HG03175 (cell line): Measurements from ENCODE around the gene SDC3.

Experiments used
- ATAC-seq: cut with Tn5 transposase; IDR thresholded peaks from one replicate; pipeline ENCODE4 v1.9.1; 2021; ENCODE audit warnings: mild to moderate bottlenecking, moderate library complexity; ENCODE audit not compliant: unreplicated experiment

SDC3 gene

DNA sequence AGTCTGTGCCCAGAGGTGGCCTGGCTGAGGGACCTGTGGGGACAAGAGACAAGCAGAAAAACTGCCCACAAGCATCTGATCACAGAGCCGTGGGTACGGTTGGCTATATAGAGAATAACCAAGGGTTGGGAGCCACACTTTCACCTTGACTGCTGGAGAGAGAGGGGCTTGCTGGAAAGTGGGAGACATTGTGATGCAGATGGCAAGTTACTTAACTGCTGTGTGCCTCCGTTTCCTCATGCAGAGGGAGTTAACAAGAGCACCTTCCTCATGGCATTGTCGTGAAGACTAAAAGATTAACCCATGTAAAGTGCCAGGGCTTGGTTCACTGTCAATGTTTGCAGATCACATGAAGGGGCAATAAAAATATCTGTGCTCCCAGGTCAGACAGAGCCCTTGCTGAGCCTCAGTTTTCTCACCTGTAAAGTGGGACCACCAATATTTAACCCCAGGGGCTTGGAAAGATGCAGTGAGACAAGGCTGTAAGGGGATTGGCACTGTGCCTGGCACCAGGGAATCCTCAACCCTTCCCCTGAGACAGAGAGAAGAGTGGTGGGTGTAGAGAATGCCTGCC lies 52.8 kb downstream of the SDC3 start:
- ATAC-seq, result no peak

DNA sequence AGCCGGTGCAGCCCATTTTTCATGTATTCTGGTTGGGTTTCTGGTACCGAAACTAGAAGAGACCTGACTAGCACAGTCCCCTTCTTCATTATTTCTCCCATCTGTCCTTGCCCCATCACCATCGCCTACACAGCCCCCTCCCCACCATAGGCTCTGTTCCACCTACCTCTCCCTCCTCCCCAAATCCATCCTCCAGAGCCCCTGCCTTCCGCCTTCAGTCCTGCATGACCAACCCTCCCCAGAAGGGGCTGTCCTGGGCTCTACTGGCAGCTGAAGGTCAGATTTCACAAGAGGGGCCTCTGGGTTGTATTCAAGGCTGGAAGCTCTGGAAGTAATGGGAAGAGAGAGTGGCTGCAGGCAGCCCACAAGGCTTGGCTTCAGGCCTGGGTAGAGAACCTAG lies 55.2 kb downstream of the SDC3 start:
- ATAC-seq, result no peak

DNA sequence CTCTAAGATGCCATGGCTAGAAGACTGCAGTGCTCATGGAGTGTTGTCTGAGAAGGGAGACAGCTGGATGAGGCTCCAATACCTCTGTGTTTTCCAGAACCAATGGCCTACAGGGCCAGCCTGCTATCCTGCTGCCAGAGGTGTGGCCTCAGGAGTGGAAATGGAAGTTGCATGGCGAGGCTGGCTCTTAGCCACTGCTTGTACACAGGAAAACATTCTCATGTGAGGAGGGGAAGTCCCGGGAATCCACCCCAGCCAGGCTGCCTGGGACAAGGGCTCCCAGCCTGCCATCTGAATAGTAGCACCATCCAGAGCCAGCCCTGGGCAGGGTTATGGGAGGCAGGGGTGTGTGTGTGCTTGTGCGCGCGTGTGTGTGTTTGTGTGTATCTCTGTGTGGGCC lies 56.5 kb downstream of the SDC3 start:
- no peak for ATAC-seq

DNA sequence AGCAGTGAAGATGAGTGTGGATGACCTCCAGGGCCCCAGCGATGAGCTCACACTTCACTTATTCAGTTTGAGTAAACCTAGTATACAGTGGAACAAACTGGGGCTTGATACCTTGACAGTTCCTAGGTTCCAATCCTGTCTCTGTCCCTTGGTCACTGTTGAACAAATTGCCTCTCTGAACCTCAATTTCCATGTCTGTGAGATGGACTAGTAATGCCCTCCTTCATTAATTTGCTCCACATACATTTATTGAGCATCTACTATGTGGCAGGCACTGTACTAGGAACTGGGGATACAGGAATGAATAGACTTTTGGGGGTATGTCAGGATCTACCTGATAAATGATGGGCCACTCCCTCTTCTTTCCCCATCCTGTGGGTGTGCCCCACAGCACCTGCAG lies 57.3 kb downstream of the SDC3 start:
- no peak for ATAC-seq

DNA sequence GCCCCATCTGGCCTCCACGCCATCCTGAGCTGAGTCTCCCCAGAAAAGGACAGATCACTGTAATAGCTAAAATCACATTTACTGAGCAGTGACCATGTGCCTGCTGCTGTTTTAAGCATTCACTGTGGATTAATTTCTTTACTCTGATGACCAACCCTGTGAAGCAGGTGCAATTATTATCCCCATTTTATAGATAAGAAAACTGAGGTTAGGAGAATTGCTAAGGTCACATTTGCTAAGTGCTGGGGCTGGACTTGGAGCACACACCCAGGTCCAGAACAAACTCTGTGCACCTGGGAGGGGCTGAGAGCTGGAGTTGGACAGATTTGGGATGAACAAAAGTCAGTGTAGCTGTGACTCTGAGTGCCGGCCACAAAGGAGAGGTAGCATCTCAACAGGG lies 58.0 kb downstream of the SDC3 start:
- no peak for ATAC-seq

DNA sequence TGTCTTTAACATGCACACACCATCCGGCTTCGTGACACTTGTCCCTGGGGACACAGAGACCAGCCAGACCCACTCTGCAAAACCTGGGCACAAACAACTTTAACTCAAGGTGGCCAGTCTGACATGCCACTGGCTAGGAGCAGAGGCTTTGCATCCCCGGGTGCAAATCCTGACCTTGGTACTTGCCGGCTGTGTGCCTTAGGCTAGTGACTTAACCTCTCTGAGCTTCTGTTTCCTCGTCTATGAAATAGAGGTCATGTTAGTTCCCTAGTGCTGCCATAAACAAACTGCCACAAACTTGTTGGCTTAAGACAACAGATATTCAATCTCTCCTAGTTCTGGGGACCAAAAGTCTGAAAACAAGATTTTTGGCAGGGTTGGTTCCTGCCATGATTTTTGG lies 60.4 kb downstream of the SDC3 start:
- ATAC-seq, result no peak

DNA sequence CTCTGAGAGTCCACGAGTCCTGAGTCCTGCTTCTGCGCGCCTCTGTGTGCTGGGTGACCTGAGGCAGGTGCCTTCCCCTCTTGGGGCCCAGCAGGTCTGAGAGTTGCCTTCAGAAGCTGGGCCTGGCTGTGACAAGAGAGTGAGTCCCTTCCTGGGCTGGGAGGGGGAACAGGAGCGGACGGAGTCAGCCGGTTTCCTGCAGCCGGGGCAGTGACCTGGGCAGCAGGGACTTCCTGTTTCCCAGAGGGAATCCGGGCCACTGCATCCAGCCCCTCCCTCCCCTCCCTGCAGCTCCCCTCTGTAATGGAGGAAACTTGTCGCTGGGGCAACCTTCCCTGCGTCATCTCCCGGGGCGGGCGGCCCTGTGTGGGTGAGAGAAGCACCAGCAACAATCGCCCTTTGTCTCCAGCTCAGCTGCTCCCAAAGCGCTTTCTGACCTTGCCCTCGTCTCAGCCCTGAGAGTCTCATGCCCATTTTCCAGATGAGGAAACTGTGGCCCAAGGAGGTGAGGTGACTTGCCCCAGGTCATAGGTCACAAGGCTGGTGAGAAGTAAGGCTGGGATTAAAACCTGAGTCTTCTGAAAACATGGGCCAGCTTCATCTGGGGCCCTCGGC lies 61.1 kb downstream of the SDC3 start:
- ATAC-seq, result no peak

DNA sequence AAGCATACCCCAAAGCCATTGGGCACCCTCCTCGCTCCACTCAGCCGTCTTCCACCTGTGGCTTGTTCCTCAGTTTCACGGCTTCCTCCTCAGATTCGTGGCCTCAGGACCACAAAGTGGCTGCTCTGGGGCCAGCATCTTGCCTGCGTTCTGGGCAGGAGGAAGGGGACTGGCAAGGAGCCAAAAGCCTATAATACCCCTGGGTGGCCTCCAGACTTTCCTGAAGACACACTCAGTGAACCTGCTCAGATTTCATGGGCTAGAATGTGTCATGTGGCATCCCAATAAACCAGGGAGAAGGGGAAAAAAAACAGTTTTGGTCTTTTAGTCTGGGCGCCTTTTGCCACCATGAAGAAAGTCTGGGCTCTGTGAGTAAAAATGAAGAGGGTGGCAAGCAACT lies 62.0 kb downstream of the SDC3 start:
- ATAC-seq, result no peak

DNA sequence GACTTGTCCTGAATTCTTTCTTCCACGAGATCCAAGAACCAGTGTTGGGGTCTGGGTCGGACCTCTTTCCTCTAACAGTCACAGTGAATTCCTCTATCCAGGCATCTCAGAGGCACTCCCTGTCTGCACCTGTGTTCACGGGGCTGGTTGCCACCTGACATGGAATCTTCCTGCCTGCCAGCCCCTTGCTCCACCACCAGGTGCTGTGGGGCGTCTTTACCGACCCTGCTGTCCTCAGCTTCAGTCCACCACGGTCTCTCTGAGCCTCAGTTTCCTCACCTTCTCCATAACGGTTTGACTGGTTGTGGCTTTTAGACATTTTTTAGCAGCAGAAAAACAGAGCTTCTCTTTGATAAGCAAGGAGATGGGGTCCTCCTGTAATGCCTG lies 62.7 kb downstream of the SDC3 start:
- ATAC-seq, result no peak

DNA sequence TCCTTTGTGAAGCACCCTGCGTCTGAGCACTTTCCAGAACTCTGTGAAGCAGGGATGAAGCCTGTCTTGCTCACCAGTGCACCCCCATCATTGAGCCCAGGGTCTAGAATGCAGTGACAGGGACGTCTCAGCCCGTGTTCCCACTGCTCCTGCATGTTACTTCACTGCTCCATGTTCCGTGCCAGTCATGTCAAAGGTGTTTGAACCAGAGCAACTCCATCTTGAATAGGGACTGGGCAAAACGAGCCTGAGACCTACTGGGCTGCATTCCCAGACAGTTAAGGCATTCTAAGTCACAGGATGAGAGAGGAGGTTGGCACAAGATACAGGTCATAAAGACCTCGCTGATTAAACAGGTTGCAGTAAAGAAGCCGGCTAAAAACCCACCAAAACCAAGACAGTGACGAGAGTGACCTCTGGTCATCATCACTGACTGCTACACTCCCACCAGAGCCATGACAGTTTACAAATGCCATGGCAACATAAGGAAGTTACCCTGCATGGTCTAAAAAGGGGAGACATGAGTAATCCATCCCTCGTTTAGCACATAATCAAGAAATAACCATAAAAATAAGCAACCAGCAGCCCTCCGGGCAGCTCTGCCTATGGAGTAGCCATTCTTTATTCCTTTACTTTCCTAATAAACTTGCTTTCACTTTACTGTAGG lies 63.2 kb downstream of the SDC3 start:
- no peak for ATAC-seq

DNA sequence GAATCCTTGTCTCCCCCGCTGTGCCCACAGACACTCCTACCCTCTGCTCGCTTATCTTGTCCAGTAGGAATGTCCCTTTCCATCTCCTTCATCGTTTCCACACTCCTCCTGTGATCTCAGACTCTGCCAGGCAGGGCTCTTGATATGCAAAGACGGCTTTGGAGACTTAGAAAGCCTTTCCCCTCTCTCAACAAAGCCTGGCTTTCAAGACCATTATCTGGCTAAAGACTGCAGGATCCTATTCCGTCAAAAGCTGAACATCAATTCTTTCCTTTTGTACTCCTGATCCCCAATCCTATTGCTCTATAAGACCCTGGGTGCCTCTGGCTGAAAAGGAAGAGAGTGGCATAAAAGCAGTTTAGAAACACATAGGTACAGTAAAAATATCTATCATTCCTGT lies 63.9 kb downstream of the SDC3 start:
- ATAC-seq, result no peak

DNA sequence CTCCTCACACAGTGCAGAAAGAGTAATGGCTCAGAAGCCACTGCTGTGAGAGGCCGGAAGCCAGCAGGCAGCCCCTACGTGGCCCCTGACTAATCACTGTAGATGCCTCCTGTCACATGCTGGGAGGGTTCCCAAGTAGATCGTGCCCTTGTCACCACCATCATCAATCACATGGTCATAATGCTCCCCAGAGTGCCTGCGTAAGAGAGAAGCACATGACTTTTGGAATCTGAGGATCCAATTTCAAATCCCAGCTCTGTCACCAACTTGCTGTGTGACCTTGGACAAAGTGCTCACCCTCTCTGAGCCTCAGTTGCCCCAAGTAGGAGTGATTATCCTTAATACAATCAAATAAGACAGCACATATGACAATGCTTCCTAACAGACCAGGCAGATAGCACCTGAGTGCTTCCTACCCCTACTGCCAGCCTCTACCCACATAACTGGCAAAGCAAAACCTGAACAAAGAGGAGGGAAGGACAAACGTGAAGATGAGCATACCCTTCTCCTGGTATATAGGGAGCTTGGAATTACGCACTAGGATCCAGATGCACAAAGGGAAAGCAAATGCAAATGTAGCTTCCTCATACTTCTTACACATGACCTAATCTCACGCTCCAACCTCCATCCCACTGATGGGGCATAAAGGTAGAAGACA lies 65.7 kb downstream of the SDC3 start:
- no peak for ATAC-seq

DNA sequence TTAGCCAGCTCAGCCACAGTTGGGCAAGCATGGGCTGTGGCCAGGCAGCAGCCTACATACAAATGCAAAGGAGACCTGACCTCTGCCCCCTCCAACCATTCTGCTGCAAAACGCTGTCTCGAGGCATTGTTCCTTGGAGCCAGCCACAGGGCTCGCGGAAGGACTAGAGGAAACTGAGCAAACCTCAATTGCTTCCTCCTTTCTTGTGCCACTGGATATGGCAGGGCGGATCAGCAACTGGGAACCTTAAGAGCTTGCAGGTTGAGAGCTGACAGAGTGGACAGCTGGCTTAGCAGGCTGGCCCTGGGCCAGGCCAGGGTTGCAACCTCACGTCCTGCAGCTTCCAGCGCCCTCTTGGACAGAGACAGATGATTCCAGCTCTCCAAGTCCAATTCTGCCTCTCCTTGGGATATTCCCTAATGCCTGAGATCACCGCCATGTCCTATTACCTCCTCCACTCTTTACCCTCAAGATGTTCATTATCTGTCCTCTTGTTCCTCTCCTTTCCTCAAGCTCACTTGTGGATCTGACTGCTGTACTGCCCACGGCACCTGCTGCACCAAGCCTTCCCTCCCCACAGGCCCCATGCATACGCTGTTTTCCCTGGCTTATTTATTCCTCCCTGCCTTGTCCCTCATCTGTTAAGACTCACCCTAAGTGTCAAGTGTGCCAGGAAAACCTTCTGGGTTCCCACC lies 67.5 kb downstream of the SDC3 start:
- no peak for ATAC-seq

DNA sequence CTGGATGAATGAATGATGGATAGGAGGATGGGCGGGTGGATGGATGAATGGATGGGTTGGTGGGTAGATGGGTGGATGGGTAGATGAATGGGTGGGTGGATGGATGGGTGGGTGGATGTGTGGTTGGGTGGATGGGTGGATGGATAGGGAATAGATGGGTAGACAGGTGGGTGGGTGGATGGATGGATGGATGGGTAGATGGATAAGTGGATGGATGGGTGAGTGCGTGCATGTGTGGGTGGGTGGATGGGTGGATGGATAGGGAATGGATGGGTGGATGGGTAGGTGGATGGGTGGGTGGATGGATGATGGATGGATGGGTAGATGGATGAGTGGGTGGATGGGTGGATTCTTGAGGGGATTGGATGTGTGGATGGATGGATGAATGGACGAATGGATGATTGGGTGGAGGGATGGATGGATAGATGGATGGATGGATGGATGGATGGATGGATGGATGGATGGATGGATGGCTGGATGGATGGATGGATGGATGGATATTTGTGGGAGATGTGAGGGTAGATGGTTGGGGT lies 68.7 kb downstream of the SDC3 start:
- ATAC-seq, result no peak

DNA sequence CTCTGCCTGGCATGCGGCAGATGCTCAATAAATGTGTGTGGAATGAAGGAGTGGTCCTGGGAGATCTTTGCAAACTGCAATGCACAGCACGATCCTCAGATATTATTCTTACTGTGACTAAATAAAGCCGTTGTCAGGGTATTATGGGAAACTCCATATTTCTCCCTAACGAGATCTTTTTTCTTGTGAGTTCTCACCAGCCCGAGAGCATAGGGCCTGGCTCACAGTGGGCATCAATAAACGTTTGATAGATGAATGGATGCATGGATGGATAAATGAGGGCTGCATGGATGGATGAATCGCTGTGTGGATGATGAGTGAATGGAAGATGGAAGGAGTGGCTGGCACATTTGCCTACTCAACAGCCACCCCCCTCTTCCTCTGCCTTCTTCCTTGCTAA lies 69.6 kb downstream of the SDC3 start:
- no peak for ATAC-seq

DNA sequence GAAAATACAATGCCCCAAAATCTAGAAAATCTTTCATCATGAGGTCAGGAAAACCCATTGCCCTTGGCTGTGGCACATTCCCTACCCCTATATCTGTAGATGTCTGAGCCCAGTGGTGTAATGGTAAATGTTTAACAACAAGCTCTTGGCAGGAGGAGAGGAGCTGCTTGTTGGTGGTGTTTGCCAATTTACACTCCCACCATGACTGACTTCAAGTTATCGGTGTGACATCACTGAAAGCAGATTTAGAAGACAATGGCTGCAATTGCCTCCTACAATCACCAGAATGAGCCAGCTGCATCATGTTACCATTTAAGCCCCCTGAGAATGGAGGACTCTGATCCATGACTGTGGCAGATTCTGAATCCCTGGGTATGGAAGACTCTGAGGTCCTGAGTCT lies 70.9 kb downstream of the SDC3 start:
- no peak for ATAC-seq

DNA sequence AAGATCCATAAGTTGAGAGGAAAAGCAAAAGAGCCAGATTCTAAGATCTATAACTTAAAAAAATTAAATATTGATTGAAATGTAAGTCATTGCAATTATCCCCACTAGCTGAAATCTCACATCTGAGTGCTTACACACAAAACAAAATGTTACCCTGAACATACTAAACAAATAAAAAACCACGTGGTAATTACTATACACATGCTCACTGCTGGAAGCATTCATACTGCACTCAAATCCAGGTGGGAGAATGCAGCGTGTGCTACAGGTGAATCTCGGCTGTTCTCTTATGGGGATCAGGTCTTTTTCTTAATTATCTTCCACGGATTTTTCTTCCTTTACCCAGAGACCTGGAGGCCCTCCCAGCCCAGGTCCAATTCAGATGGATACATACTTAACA lies 74.3 kb downstream of the SDC3 start:
- no peak for ATAC-seq

DNA sequence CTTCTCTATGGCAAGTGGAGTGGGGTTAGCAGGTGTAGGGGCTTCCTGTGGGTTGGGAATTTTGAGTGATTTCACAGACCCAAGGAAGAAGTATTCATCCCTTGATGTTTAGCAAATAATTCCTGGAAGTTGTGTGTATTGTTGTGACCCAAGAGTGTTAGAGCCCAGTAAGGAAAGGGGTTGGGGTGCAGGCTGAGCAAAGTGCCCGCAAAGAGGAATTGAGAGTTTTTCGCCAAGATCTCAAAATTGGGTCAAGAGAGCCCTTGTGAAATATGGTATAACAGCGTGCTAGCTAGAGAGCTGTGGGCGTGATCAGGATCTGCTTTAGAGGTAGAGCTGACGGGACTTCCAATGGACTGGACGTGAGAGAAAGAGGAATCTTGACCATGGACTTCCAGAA lies 78.0 kb downstream of the SDC3 start:
- no peak for ATAC-seq

DNA sequence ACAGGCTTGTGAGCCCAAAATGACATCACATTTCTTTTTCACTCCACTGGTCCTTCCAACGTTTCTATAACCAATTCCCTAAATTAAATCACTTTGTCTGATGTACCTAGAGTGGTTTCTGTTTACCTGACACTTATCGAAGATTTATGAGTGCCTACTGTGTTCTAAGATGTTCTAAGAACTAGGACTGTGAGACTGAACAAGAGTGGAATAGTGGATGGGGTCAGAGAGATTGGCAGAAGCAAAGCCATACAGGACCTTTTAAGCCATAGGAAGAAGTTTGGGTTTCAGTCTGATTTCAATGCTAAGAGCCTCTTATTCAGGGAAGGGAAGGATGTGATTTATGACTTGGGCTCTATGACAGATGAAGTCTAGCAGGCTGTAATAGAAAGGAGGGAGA lies 78.7 kb downstream of the SDC3 start:
- ATAC-seq, result no peak

DNA sequence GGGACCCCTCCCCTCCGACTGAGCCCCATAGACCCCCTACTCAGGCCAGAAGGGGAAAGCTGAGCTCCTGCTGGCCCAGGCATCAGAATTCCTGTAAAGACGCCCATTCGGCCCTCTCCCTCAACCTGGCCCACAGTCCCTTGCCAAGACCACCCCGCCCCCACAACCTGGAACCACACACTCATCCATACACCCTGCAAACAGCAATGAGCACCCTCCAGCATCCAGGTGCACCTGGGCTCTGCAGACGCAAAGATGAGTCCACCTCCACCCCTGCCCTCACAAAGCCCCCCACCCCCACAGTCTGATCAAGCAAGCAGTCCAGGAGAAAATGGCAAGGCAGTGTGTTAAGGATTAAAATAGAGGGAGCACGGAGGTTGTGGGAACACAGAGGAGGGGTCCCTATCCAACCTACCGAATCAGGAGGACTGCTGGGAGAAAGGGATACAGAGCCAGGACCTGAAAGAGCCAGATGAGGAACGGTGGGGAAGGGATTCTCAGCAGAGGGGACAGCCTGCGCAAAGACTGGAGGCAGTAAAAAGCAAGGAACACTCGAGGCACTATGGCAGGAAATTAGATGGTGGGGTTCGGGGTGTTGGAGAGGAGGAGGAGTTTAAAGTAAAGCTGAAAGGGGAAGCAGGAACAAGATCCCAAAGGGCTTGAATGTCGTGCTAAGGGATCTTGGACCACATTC lies 83.7 kb downstream of the SDC3 start:
- ATAC-seq, result no peak
